Lower leg skin (tissue), 3 donors: Measurements from ENCODE around the gene TEX261.

ENCODE experiments used
- CTCF ChIP-seq, 3 donors: fragments of 450-650 bp; IDR thresholded peaks; one replicate each; pipeline ENCODE4 v1.5.1; 2016; ENCODE audit warnings: antibody characterized with exemption in 3 of 3, mild to moderate bottlenecking in 3 of 3, moderate library complexity in 2 of 3
- POLR2A ChIP-seq, 2 donors: fragments of 450-650 bp; IDR thresholded peaks; one replicate each; pipeline ENCODE4 v1.6.1; 2016 to 2017; ENCODE audit warnings: antibody characterized with exemption in 2 of 2, mild to moderate bottlenecking in 1 of 2, moderate library complexity in 1 of 2

DNA sequence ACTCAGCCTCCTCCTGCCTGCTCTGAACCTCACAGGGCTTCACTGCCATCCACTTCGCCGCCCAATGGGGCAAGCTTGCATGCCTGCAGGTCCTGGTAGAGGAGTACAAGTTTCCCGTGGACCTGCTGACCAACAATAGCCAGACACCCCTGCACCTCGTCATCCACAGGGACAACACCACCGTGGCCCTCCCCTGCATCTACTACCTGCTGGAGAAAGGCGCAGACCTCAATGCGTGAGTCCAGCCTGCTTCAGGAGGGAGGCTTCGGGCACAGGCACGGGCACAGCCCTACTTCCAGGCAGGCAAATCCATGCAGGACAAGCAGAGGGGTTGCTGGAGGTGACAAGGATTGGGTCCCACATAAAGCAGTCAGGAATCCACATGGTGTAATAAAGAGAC lies 15.0 kb downstream of the TEX261 start:
- TF ChIP-seq CTCF (IDR thresholded peaks at IDR 0.05) (no peak), POLR2A (IDR thresholded peaks at IDR 0.05) (no peak)
